Astrocyte (in vitro differentiated cells and primary cell): Measurements from ENCODE around the gene DCTN4. TPM values are rescaled to one million over a fixed set of nuclear protein-coding genes. Genes with fewer than 3 reads are reported as not detected.

Experiments used
- DNase-seq: peaks from one replicate; pipeline ENCODE4 v3.0.0-alpha.2; 2010; ENCODE audit warnings: low read depth
- FAIRE-seq: peaks from 2 replicates; lab custom pipeline; 2011; peaks lifted over from hg19 to GRCh38; lab: Jason Lieb, UNC
- H2AFZ ChIP-seq: 2 replicates; pipeline ENCODE4 v1.6.0; 2012; ENCODE audit warnings: low read depth, low read length, inconsistent platforms
- H3K27ac ChIP-seq: 2 replicates; pipeline ENCODE4 v1.5.1; 2011; ENCODE audit warnings: low read depth, low read length, inconsistent platforms
- H3K27me3 ChIP-seq: 2 replicates; pipeline ENCODE4 v1.6.0; 2011; ENCODE audit warnings: low read length, inconsistent platforms; ENCODE audit not compliant: insufficient read depth
- H3K36me3 ChIP-seq: 2 replicates; pipeline ENCODE4 v1.5.1; 2011; ENCODE audit warnings: low read length, inconsistent platforms; ENCODE audit not compliant: insufficient read depth
- H3K4me1 ChIP-seq: 2 replicates; pipeline ENCODE4 v1.5.1; 2011; ENCODE audit warnings: low read length, inconsistent platforms; ENCODE audit not compliant: insufficient read depth
- H3K4me2 ChIP-seq: 2 replicates; pipeline ENCODE4 v1.6.0; 2012; ENCODE audit warnings: low read length, inconsistent platforms
- H3K4me3 ChIP-seq: 2 replicates; pipeline ENCODE4 v1.5.1; 2011; ENCODE audit warnings: low read depth, mild to moderate bottlenecking, low read length, inconsistent platforms; ENCODE audit not compliant: insufficient read depth
- H3K79me2 ChIP-seq: 2 replicates; pipeline ENCODE4 v1.6.0; 2012; ENCODE audit warnings: mild to moderate bottlenecking, low read length, inconsistent platforms; ENCODE audit not compliant: insufficient read depth
- H3K9ac ChIP-seq: 2 replicates; pipeline ENCODE4 v1.6.0; 2012; ENCODE audit warnings: mild to moderate bottlenecking, low read length, inconsistent platforms
- H3K9me3 ChIP-seq: 2 replicates; pipeline ENCODE4 v1.5.1; 2012; ENCODE audit warnings: low read depth, mild to moderate bottlenecking, low read length, inconsistent platforms; ENCODE audit not compliant: insufficient read depth
- H4K20me1 ChIP-seq: 2 replicates; pipeline ENCODE4 v1.6.0; 2012; ENCODE audit warnings: low read length, inconsistent platforms; ENCODE audit not compliant: insufficient read depth
- H3K27ac Mint-ChIP-seq: one replicate; pipeline ENCODE4 v1.8.0; 2021; ENCODE audit warnings: mild to moderate bottlenecking, mixed read lengths; ENCODE audit not compliant: unreplicated experiment
- H3K27me3 Mint-ChIP-seq: one replicate; pipeline ENCODE4 v1.8.0; 2021; ENCODE audit warnings: low read depth, mixed read lengths; ENCODE audit not compliant: unreplicated experiment
- H3K36me3 Mint-ChIP-seq: one replicate; pipeline ENCODE4 v1.8.0; 2021; ENCODE audit warnings: low read depth, mixed read lengths; ENCODE audit not compliant: unreplicated experiment
- H3K4me1 Mint-ChIP-seq: one replicate; pipeline ENCODE4 v1.8.0; 2021; ENCODE audit warnings: low read depth, mixed read lengths; ENCODE audit not compliant: unreplicated experiment
- H3K4me3 Mint-ChIP-seq: one replicate; pipeline ENCODE4 v1.8.0; 2021; ENCODE audit warnings: mild to moderate bottlenecking, moderate library complexity, mixed read lengths; ENCODE audit not compliant: unreplicated experiment
- H3K9me3 Mint-ChIP-seq: one replicate; pipeline ENCODE4 v1.8.0; 2021; ENCODE audit warnings: mild to moderate bottlenecking, mixed read lengths; ENCODE audit not compliant: unreplicated experiment
- CTCF ChIP-seq: IDR thresholded peaks from 2 replicates; pipeline ENCODE4 v1.5.1; 2011; ENCODE audit warnings: low read depth, mild to moderate bottlenecking, inconsistent platforms, low read length, moderate library complexity; ENCODE audit not compliant: insufficient read depth
- EZH2 ChIP-seq: IDR thresholded peaks from 2 replicates; pipeline ENCODE4 v1.6.1; 2012; ENCODE audit warnings: mild to moderate bottlenecking, low read length, inconsistent platforms; ENCODE audit not compliant: insufficient read depth
- total RNA-seq: library from RNA; stranded (reverse); gene quantifications from 2 replicates; pipeline ENCODE4 v1.2.1, GENCODE V29; 2021

DCTN4 gene
- total RNA-seq, 1 donor from 2014 or later: 57.0 TPM

GRCh38 chr5:150690760-150691159 lies 68.1 kb downstream of the DCTN4 start:
- DNase-seq (no peak), FAIRE-seq (no peak)
- Histone ChIP-seq H4K20me1 (peaks cover 24% of the 10 kb centered on the region), H3K9me3 (no peaks in the 10 kb centered on the region), H3K36me3 (peaks cover 53% of the 10 kb centered on the region), H3K4me2 (no peak overlapping the region), H3K79me2 (no peaks in the 10 kb centered on the region), H3K4me3 (no peak overlapping the region), H3K9ac (no peak overlapping the region), H3K27me3 (no peaks in the 10 kb centered on the region), H3K27ac (no peak overlapping the region), H2AFZ (no peak overlapping the region), H3K4me1 (no peaks in the 10 kb centered on the region)
- no peaks in the 10 kb centered on the region for H3K9me3 Mint-ChIP-seq
- H3K4me1 Mint-ChIP-seq: no peaks in the 10 kb centered on the region
- H3K27me3 Mint-ChIP-seq: no peaks in the 10 kb centered on the region
- H3K4me3 Mint-ChIP-seq: no peak overlapping the region
- peaks cover 19% of the 10 kb centered on the region for H3K36me3 Mint-ChIP-seq
- TF ChIP-seq CTCF: no peak
- TF ChIP-seq EZH2: no peak
- H3K27ac Mint-ChIP-seq: no peak overlapping the region

- Mint-ChIP-seq H3K4me1 (no peaks in the 10 kb centered on the region), H3K27ac (no peak overlapping the region), H3K27me3 (no peaks in the 10 kb centered on the region), H3K36me3 (peaks cover 13% of the 10 kb centered on the region), H3K9me3 (no peaks in the 10 kb centered on the region), H3K4me3 (no peak overlapping the region)
- no peaks in the 10 kb centered on the region for H3K4me1 ChIP-seq
- no peaks in the 10 kb centered on the region for H3K27me3 ChIP-seq
- no peaks in the 10 kb centered on the region for H3K9me3 ChIP-seq
- no peak overlapping the region for H3K4me2 ChIP-seq
- no peak for DNase-seq
- H2AFZ ChIP-seq: no peak overlapping the region
- FAIRE-seq: no peak
- no peak overlapping the region for H3K27ac ChIP-seq
- peaks cover 14% of the 10 kb centered on the region for H4K20me1 ChIP-seq
- TF ChIP-seq EZH2: no peak
- TF ChIP-seq CTCF: no peak
- H3K4me3 ChIP-seq: no peak overlapping the region
- H3K9ac ChIP-seq: no peak overlapping the region
- peaks cover 39% of the 10 kb centered on the region for H3K36me3 ChIP-seq
- no peaks in the 10 kb centered on the region for H3K79me2 ChIP-seq
Observed at GRCh38 chr5:150689120-150689519, 69.7 kb downstream of the DCTN4 start.

GRCh38 chr5:150676578-150676977 lies 82.2 kb downstream of the DCTN4 start:
- Histone ChIP-seq H3K79me2 (no peaks in the 10 kb centered on the region), H3K9me3 (no peaks in the 10 kb centered on the region), H3K36me3 (no peaks in the 10 kb centered on the region), H3K9ac (no peak overlapping the region), H3K4me3 (no peak overlapping the region), H3K27me3 (no peaks in the 10 kb centered on the region), H3K4me2 (no peak overlapping the region), H2AFZ (no peak overlapping the region), H3K27ac (no peak overlapping the region), H3K4me1 (peaks cover 22% of the 10 kb centered on the region), H4K20me1 (no peaks in the 10 kb centered on the region)
- FAIRE-seq: no peak
- no peak for DNase-seq
- H3K27ac Mint-ChIP-seq: no peak overlapping the region
- H3K27me3 Mint-ChIP-seq: no peaks in the 10 kb centered on the region
- peaks cover 9% of the 10 kb centered on the region for H3K4me1 Mint-ChIP-seq
- H3K9me3 Mint-ChIP-seq: no peaks in the 10 kb centered on the region
- H3K4me3 Mint-ChIP-seq: no peak overlapping the region
- H3K36me3 Mint-ChIP-seq: peaks cover 14% of the 10 kb centered on the region
- no peak for TF ChIP-seq CTCF
- no peak for TF ChIP-seq EZH2
